SJSA1 (cell line): ENCODE measurements around the gene SETBP1. TPM values are rescaled to one million over a fixed set of nuclear protein-coding genes. Genes with fewer than 3 reads are reported as not detected.

ENCODE experiments used
- DNase-seq, 2 experiments: peaks; one replicate each; pipeline ENCODE4 v3.0.0-alpha.2; 2015 to 2020; ENCODE audit warnings: low spot score in 2 of 2, low read depth in 1 of 2
- H3K27ac ChIP-seq: fragments of 250-450 bp; sonication (Bioruptor Pico); 2 replicates; pipeline ENCODE4 v1.5.1; 2020; ENCODE audit warnings: mild to moderate bottlenecking, moderate library complexity
- H3K27me3 ChIP-seq: fragments of 250-450 bp; sonication (Bioruptor Pico); replicated peaks from 2 replicates; pipeline ENCODE4 v1.5.1; 2020; ENCODE audit warnings: mild to moderate bottlenecking, moderate library complexity
- H3K36me3 ChIP-seq: fragments of 250-450 bp; sonication (Bioruptor Pico); 2 replicates; pipeline ENCODE4 v1.5.1; 2020; ENCODE audit warnings: mild to moderate bottlenecking
- H3K4me1 ChIP-seq: fragments of 250-450 bp; sonication (Bioruptor Pico); replicated peaks from 2 replicates; pipeline ENCODE4 v1.6.1; 2021; ENCODE audit warnings: mild to moderate bottlenecking
- H3K4me3 ChIP-seq: fragments of 250-450 bp; sonication (Bioruptor Pico); 2 replicates; pipeline ENCODE4 v1.5.1; 2020; ENCODE audit warnings: mild to moderate bottlenecking
- H3K9me3 ChIP-seq: fragments of 250-450 bp; sonication (Bioruptor Pico); replicated peaks from 2 replicates; pipeline ENCODE4 v1.5.1; 2020; ENCODE audit warnings: mild to moderate bottlenecking
- total RNA-seq: library from RNA; depleted of rRNA; stranded (reverse); fragments of >200 nt; shearing (Covaris generic); gene quantifications from 2 replicates; pipeline ENCODE4 v1.2.3, GENCODE V29; 2014

The SETBP1 gene
- total RNA-seq, 1 experiment from 2014 or later, result 9.9 TPM

DNA sequence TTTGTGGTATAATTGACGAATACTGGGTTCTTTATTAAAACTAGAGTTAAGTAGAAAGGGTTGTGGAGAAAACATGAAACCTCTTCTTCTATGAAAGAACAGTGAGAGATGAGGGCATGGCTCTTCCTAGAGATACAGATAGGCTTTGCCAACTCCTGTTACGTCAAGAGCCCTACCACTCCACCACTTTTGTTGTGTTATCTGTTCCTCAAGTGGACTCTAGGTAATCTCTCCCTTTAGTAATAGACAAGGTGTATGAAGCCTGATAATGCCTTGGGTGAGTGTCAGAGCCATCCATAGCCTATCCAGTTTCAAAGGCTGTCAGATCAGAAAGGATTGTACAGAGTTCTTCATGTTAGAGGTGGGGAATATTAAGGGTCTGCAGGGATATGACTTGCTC lies 176.4 kb downstream of the SETBP1 start:
- no peak overlapping the region for H3K27ac ChIP-seq
- no peaks in the 10 kb centered on the region for H3K9me3 ChIP-seq
- DNase-seq, result no peak
- no peak overlapping the region for H3K4me3 ChIP-seq
- no peaks in the 10 kb centered on the region for H3K27me3 ChIP-seq
- no peaks in the 10 kb centered on the region for H3K36me3 ChIP-seq
- no peaks in the 10 kb centered on the region for H3K4me1 ChIP-seq

DNA sequence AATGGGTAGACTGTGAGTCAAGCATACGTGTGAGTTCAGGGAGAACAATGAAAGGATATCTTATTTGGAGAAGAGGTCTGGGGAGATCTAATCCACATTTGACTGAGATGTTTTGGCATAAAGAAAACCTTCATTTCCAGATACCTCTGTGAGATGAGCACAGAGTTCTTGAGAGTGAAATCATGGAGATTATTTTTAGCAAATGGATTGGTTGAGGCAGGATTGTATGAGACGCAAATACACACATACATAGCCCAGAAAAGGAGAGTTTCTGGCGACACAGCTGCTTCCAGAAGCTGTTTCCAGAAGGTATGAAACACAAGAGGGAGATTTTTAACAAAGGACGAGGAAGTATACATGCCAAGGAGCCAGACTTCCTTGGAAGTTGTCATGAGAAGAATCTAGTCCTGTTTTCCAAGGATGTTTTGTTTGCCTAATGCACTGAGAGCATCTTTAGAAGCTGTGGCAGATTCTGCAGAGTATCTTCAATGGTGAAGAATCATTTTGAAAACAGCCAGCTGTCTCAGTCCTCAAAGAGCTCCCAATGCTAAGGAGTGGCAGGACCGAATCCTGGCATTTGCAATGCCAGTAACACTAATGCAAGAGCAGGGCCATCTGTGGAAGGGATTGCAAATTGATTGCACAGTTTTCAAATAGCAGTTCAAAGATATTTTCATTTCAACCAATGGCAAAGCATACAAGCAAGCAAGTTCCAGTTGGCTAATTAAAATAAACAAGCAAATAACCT lies 177.2 kb downstream of the SETBP1 start:
- no peak for DNase-seq
- Histone ChIP-seq H3K36me3 (no peaks in the 10 kb centered on the region), H3K27ac (no peak overlapping the region), H3K9me3 (no peaks in the 10 kb centered on the region), H3K4me3 (no peak overlapping the region), H3K27me3 (no peaks in the 10 kb centered on the region), H3K4me1 (no peaks in the 10 kb centered on the region)

DNA sequence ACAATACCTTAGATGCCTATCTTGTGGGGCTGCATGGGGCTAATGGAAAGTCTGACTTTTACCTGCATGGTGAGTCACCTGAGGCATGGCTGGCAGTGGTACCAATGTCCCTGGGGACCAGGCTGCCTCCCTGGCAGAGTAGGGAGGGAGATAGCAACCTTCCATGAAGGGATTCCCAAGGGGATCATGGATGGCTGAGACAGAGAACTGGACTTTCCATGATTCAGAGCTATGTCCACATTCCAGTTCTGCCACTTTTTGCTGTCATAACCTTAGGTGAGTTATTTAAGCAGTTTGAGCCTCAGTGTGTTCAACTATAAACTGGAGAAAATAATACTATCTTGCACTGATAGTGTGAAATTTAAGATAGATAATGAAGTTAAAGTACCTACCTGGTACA lies 178.6 kb downstream of the SETBP1 start:
- Histone ChIP-seq H3K4me3 (no peak overlapping the region), H3K27ac (no peak overlapping the region), H3K27me3 (no peaks in the 10 kb centered on the region), H3K9me3 (no peaks in the 10 kb centered on the region), H3K4me1 (no peaks in the 10 kb centered on the region), H3K36me3 (no peaks in the 10 kb centered on the region)
- DNase-seq, result no peak

DNA sequence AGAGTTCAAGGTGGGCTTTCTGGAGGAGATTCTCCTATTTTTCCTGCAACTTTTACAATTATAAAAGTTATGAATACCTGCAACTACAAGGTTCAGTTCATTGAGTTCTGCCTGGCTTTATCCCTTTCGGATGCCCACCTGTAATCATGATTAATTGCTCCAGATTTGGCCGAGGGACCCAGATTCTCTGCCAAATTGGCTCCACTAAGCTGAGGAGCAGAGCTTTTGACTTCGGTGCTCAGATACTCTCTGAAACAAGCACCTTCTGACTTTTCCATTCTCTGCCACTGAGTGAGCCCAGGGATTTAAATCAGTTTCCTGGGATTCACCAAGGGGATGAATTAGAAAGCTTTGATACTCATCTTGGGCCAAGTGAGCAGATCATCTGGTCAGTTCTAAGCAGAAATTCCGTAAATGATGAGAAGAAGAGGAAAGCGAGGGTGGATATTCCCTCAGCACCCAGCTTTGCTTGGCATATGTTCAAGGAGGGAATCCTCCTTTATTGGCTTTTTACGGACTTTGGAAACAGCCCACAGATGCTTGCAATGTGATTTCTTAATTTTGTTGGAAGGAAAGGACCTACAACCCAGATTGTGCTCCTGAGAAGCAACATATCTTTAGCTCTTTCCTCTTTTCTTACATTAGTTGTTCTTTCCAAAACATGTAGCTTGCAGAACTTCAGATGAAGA lies 179.2 kb downstream of the SETBP1 start:
- no peaks in the 10 kb centered on the region for H3K9me3 ChIP-seq
- no peak overlapping the region for H3K4me3 ChIP-seq
- H3K36me3 ChIP-seq, result no peaks in the 10 kb centered on the region
- no peak for DNase-seq
- no peak overlapping the region for H3K27ac ChIP-seq
- H3K4me1 ChIP-seq, result no peaks in the 10 kb centered on the region
- H3K27me3 ChIP-seq, result no peaks in the 10 kb centered on the region

DNA sequence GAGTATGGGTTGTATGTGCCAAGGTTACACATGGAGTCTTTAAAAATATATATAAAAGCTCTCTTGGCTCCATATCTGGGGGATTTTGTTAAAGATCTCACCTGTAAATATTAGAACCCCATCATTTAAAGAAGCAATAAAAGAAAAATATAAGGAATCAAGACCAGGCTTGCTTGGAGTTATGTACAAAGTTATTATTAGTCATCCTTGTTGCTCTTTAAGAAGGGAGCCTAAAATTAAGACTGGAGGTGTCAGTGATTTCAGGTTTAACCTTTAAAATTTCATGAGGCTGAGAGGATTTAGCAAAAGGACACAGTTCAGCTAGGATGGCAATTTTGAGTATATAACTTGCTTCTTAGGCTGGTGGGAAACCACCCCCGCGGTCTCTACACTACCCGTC lies 181.4 kb downstream of the SETBP1 start:
- H3K4me3 ChIP-seq, result no peak overlapping the region
- H3K27ac ChIP-seq, result no peak overlapping the region
- no peaks in the 10 kb centered on the region for H3K9me3 ChIP-seq
- DNase-seq, result no peak
- H3K4me1 ChIP-seq, result no peaks in the 10 kb centered on the region
- no peaks in the 10 kb centered on the region for H3K27me3 ChIP-seq
- no peaks in the 10 kb centered on the region for H3K36me3 ChIP-seq

DNA sequence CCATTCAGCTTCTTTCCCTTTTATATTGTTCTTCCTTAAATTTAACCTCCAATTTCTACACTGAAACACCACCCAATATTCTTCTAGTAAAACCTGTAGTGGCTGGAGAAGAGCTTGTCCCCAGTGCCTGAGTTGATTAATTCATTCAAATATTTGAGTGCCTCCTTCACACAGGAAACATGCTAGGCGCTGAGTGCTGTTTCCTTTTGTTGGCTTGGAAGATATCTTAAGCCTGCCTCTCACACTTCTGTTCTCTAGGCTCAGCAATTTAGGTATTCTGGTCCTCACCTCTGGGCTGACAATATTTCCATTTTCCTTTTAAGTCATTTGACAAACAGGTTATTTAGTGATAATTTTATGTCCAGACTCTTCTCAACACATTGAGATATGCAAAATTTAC lies 185.4 kb downstream of the SETBP1 start:
- no peaks in the 10 kb centered on the region for H3K9me3 ChIP-seq
- DNase-seq, result no peak
- H3K36me3 ChIP-seq, result peaks cover 4% of the 10 kb centered on the region
- no peak overlapping the region for H3K4me3 ChIP-seq
- no peaks in the 10 kb centered on the region for H3K4me1 ChIP-seq
- H3K27ac ChIP-seq, result no peak overlapping the region
- no peaks in the 10 kb centered on the region for H3K27me3 ChIP-seq

DNA sequence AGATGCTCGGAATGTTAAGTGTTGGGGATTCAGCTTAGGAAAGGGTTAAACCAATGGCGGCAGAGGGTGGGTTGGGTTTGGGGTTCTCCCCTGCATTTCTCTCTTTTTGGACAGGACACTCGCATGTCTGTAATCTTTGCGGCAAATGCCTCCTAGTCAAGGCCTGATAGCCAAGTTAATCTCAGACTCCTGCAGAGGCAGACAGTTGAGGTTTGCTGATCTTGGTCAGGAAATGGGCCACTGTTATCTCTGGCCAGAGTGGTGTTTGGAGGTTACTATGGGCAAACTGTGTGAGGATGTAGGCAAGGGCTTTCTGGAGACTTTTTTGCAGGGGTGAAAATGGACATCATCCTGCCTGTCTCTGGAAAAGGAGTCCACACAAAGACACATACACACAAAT lies 188.8 kb downstream of the SETBP1 start:
- Histone ChIP-seq H3K4me3 (no peak overlapping the region), H3K27ac (no peak overlapping the region), H3K9me3 (no peaks in the 10 kb centered on the region), H3K4me1 (no peaks in the 10 kb centered on the region), H3K27me3 (no peaks in the 10 kb centered on the region), H3K36me3 (peaks cover 4% of the 10 kb centered on the region)
- DNase-seq, result no peak

DNA sequence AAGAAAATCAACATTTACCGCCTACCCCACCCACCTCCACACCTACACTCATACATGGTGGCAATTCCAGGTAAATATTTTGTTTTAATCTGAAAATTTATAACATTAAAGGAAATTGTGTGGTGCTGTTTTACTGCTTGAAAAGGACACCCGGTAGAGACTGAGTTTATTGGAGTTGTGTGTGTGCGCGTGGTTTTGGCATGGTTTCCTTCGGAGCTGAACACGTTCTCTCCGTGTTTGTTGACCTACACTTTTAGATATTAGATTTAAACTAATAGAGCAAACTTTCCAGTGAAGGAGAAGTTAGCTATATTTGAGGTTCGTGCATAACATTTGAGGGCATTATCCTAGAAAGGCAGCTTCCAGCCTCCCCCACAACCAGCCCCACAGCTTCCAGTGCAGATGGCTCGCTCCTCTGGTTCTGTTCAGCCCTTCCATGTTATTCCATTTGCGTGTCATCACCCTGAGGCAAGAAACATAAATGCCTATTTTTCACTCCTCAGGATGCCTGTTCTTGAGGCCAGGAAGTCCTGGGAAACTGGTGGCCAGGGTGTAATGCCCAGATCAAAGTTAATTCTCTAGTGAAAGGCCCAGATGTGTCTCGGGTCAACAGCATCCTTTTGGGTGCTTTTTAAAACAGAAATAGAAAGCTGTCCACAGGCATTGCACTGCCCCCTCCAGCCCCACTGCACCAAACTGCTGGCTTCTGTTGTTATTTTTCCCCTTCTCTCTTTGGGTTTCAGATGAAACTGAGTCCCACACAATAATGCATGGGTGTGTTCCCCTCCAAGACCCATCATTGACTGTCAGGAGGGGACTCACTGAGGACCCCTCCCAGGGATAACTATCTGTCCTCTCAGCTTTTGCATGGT lies 190.2 kb downstream of the SETBP1 start:
- peaks cover 4% of the 10 kb centered on the region for H3K36me3 ChIP-seq
- no peaks in the 10 kb centered on the region for H3K27me3 ChIP-seq
- DNase-seq, result no peak
- H3K27ac ChIP-seq, result no peak overlapping the region
- no peak overlapping the region for H3K4me3 ChIP-seq
- no peaks in the 10 kb centered on the region for H3K9me3 ChIP-seq
- no peaks in the 10 kb centered on the region for H3K4me1 ChIP-seq

DNA sequence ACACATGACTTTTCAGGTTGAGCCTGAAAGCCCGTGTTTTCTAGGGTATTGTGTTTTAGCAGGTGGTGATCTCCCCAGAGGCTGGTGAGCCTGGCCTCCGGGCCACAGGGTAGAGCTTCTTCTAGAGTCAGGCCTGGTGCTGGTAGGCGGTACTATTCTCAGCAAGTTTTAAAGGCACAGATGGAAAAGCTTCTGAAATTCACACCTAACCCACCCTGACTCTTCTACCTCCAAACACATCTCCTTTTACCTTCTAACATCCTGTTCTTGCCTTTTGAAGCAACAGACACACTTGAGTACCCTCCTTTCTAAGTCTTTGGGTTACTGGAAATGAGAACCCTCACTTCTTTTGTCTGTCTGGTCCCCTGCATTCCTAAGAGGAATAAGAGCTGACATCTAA lies 191.1 kb downstream of the SETBP1 start:
- no peaks in the 10 kb centered on the region for H3K27me3 ChIP-seq

DNA sequence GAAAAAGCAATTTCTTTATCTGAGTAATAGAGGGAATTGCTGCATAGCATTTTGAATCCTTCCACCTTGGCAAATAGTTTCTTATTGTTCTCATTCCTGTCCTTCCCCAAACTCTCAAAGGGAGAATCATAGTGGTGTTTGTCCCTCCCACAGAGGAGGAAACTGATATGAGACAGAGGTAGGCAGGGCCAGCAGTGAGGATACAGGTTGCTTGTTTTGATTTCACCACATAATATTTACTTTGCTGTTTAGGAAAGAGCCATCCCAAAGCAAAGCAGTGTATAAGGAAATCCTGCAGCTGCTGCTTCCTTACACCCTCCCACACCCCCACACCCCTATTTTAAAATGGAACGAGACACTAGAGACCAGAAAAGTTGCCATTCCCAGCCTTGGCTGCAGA lies 195.3 kb downstream of the SETBP1 start:
- Histone ChIP-seq H3K36me3 (no peaks in the 10 kb centered on the region), H3K4me3 (no peak overlapping the region), H3K9me3 (no peaks in the 10 kb centered on the region; the same call in 1 of the 2 replicates), H3K27ac (no peak overlapping the region), H3K4me1 (no peaks in the 10 kb centered on the region), H3K27me3 (no peaks in the 10 kb centered on the region)
- no peak for DNase-seq

More for the DNA sequence above, 191.1 kb downstream of the SETBP1 start:
- Histone ChIP-seq H3K9me3 (no peaks in the 10 kb centered on the region), H3K4me1 (no peaks in the 10 kb centered on the region), H3K4me3 (no peak overlapping the region), H3K27ac (no peak overlapping the region), H3K36me3 (peaks cover 4% of the 10 kb centered on the region)
- DNase-seq, result no peak

DNA sequence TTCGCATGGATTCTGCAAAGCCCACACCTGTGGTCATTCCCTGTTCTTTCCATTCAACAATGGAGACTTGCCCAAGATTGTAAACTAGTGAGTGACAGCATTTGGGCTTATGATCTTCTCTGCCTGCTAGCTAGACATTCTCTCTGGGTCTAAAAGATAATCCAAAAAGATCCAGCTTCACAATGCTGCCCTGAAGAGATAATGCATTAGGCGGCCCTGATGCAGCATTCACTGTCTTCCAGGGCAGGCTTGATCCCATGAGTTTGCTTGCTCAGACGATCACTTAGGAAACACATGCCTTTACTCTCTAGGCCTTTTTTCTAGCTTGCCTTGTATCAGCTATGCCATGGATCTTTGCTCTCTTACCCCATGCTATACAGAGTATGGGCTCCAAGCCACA lies 196.1 kb downstream of the SETBP1 start:
- H3K27me3 ChIP-seq, result no peaks in the 10 kb centered on the region
- H3K9me3 ChIP-seq, result no peaks in the 10 kb centered on the region; the same call in 1 of the 2 replicates
- no peak overlapping the region for H3K4me3 ChIP-seq
- H3K36me3 ChIP-seq, result no peaks in the 10 kb centered on the region
- no peaks in the 10 kb centered on the region for H3K4me1 ChIP-seq
- DNase-seq, result no peak
- no peak overlapping the region for H3K27ac ChIP-seq

DNA sequence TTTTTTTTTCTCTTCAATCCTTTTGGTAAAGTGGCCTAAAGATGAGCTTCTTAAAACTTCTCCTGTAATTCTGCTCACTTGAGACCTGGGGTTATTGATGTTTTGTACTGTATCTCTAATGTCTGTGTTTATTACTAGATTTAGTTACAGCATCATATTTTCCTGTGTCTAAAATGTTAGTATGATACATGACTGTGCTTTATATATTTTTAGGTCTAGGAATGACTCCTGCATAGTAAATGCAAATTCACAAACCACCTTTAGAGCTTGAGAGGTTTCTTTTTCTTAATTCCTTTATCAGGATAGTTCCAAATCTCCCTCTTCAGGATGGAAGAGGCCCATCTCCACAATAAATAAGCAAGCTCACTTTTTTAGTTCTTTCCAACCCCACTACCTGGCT lies 197.6 kb downstream of the SETBP1 start:
- no peaks in the 10 kb centered on the region; the same call in 1 of the 2 replicates for H3K9me3 ChIP-seq
- no peaks in the 10 kb centered on the region for H3K36me3 ChIP-seq
- no peak for DNase-seq
- H3K27ac ChIP-seq, result no peak overlapping the region
- no peaks in the 10 kb centered on the region for H3K27me3 ChIP-seq
- no peak overlapping the region for H3K4me3 ChIP-seq
- H3K4me1 ChIP-seq, result no peaks in the 10 kb centered on the region

DNA sequence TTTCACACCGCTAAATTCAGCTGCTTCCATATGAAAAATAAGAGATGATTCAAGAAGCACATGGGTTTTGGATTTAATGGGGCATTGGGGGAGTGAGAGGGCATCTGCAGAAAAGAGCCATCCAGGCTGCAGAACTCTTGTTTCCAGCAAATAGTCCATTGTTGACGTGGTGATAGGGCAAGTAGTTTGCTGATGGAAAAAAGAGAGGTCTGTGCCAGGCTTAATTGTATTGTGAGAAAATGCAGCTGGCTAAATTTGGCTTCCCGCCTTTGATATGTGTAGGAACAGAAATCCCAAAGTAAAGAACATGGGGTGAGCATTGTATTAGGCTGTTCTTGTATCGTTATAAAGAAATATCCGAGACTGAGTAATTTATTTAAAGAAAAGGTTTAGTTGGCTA lies 199.5 kb downstream of the SETBP1 start:
- no peaks in the 10 kb centered on the region for H3K27me3 ChIP-seq
- no peaks in the 10 kb centered on the region for H3K36me3 ChIP-seq
- H3K27ac ChIP-seq, result no peak overlapping the region
- no peak overlapping the region for H3K4me3 ChIP-seq
- DNase-seq, result no peak
- H3K4me1 ChIP-seq, result peaks cover 8% of the 10 kb centered on the region
- H3K9me3 ChIP-seq, result no peaks in the 10 kb centered on the region; the same call in 1 of the 2 replicates
